Measurements from ENCODE around the gene DPY19L2. TPM values are rescaled to one million over a fixed set of nuclear protein-coding genes. Genes with fewer than 3 reads are reported as not detected.
A peak's percentile ranks its signal among the peaks of the same experiment; 100 is the strongest.
"Not testable (repeated sequence)": the region's sequence is repeated elsewhere in the genome, so short reads cannot be mapped to it uniquely, and the experiment has no call there.

DPY19L2 gene
- total RNA-seq, 1 experiment from 2014 or later = not detected

- POLR2A ChIA-PET = not testable (repeated sequence)
- CTCF ChIA-PET = interaction anchor here (0.6 to 1.6 kb wide), 4 partner anchors 95 to 600 kb away, joined by 3 to 6 read pairs (median 3); no protein-coding TSS in a partner anchor
Measured at GRCh38 chr12:63672550-63672949, 4.3 kb upstream of the DPY19L2 start.

GRCh38 chr12:63669936-63670335 is 1.6 kb upstream of the DPY19L2 start:
- H3K4me3 Mint-ChIP-seq (ENCODE audit: unreplicated experiment); BruUV-seq (replicated peaks); POLR2A ChIA-PET; intact Hi-C loops (cut with micrococcal nuclease); H3K27ac Mint-ChIP-seq (ENCODE audit: low read depth, unreplicated experiment); H3K9me3 Mint-ChIP-seq (ENCODE audit: unreplicated experiment); DNase-seq (ENCODE audit: unreplicated experiment); CTCF ChIA-PET; H3K36me3 Mint-ChIP-seq (ENCODE audit: insufficient read depth, unreplicated experiment); H3K4me1 Mint-ChIP-seq (ENCODE audit: insufficient read depth, unreplicated experiment): not testable (repeated sequence)
- peaks cover 46% of the 10 kb centered on the region for H3K27me3 Mint-ChIP-seq (ENCODE audit: insufficient read depth, unreplicated experiment)

More at GRCh38 chr12:63672550-63672949, 4.3 kb upstream of the DPY19L2 start:
- H3K4me1 Mint-ChIP-seq (ENCODE audit: insufficient read depth, unreplicated experiment); DNase-seq (ENCODE audit: unreplicated experiment); intact Hi-C loops (cut with micrococcal nuclease); H3K27ac Mint-ChIP-seq (ENCODE audit: low read depth, unreplicated experiment); BruUV-seq (replicated peaks); H3K4me3 Mint-ChIP-seq (ENCODE audit: unreplicated experiment); H3K36me3 Mint-ChIP-seq (ENCODE audit: insufficient read depth, unreplicated experiment); H3K9me3 Mint-ChIP-seq (ENCODE audit: unreplicated experiment): not testable (repeated sequence)
- peaks cover 37% of the 10 kb centered on the region for H3K27me3 Mint-ChIP-seq (ENCODE audit: insufficient read depth, unreplicated experiment)
- TF ChIP-seq CTCF (IDR thresholded peaks at IDR 0.05; ENCODE audit: unreplicated experiment) = peak; percentile 16

GRCh38 chr12:63669427-63669826 is 1.1 kb upstream of the DPY19L2 start:
- POLR2A ChIA-PET; H3K9me3 Mint-ChIP-seq (ENCODE audit: unreplicated experiment): not testable (repeated sequence)

GRCh38 chr12:63668800-63669365 is 590 bp upstream of the DPY19L2 start:
- DNase-seq (ENCODE audit: unreplicated experiment); H3K27ac Mint-ChIP-seq (ENCODE audit: low read depth, unreplicated experiment); POLR2A ChIA-PET; BruUV-seq (replicated peaks); intact Hi-C loops (cut with micrococcal nuclease); H3K4me1 Mint-ChIP-seq (ENCODE audit: insufficient read depth, unreplicated experiment); H3K36me3 Mint-ChIP-seq (ENCODE audit: insufficient read depth, unreplicated experiment); H3K9me3 Mint-ChIP-seq (ENCODE audit: unreplicated experiment); H3K4me3 Mint-ChIP-seq (ENCODE audit: unreplicated experiment): not testable (repeated sequence)
- peaks cover 56% of the 10 kb centered on the region for H3K27me3 Mint-ChIP-seq (ENCODE audit: insufficient read depth, unreplicated experiment)
- CTCF ChIA-PET = interaction anchor here (0.7 kb wide), 1 partner anchor 572 kb away, joined by 3 read pairs; no protein-coding TSS in a partner anchor

More at GRCh38 chr12:63669427-63669826, 1.1 kb upstream of the DPY19L2 start:
- H3K27ac Mint-ChIP-seq (ENCODE audit: low read depth, unreplicated experiment); H3K4me3 Mint-ChIP-seq (ENCODE audit: unreplicated experiment); H3K36me3 Mint-ChIP-seq (ENCODE audit: insufficient read depth, unreplicated experiment); H3K4me1 Mint-ChIP-seq (ENCODE audit: insufficient read depth, unreplicated experiment); BruUV-seq (replicated peaks); intact Hi-C loops (cut with micrococcal nuclease); DNase-seq (ENCODE audit: unreplicated experiment): not testable (repeated sequence)
- H3K27me3 Mint-ChIP-seq (ENCODE audit: insufficient read depth, unreplicated experiment) = peaks cover 50% of the 10 kb centered on the region
- CTCF ChIA-PET = interaction anchor here (0.7 kb wide), 1 partner anchor 572 kb away, joined by 3 read pairs; no protein-coding TSS in a partner anchor

GRCh38 chr12:63663005-63663404 is 5.3 kb downstream of the DPY19L2 start:
- H3K4me3 Mint-ChIP-seq (ENCODE audit: unreplicated experiment); intact Hi-C loops (cut with micrococcal nuclease); DNase-seq (ENCODE audit: unreplicated experiment); POLR2A ChIA-PET; H3K9me3 Mint-ChIP-seq (ENCODE audit: unreplicated experiment); BruUV-seq (replicated peaks); H3K36me3 Mint-ChIP-seq (ENCODE audit: insufficient read depth, unreplicated experiment); H3K4me1 Mint-ChIP-seq (ENCODE audit: insufficient read depth, unreplicated experiment); H3K27ac Mint-ChIP-seq (ENCODE audit: low read depth, unreplicated experiment); CTCF ChIA-PET: not testable (repeated sequence)
- H3K27me3 Mint-ChIP-seq (ENCODE audit: insufficient read depth, unreplicated experiment) = peaks cover 69% of the 10 kb centered on the region

- H3K27ac Mint-ChIP-seq (ENCODE audit: low read depth, unreplicated experiment); POLR2A ChIA-PET; DNase-seq (ENCODE audit: unreplicated experiment); H3K9me3 Mint-ChIP-seq (ENCODE audit: unreplicated experiment); BruUV-seq (replicated peaks); intact Hi-C loops (cut with micrococcal nuclease); H3K36me3 Mint-ChIP-seq (ENCODE audit: insufficient read depth, unreplicated experiment); H3K4me3 Mint-ChIP-seq (ENCODE audit: unreplicated experiment); H3K4me1 Mint-ChIP-seq (ENCODE audit: insufficient read depth, unreplicated experiment): not testable (repeated sequence)
- CTCF ChIA-PET = interaction anchor here (0.7 kb wide), 1 partner anchor 507 kb away, joined by 3 read pairs; no protein-coding TSS in a partner anchor
- H3K27me3 Mint-ChIP-seq (ENCODE audit: insufficient read depth, unreplicated experiment) = peaks cover 81% of the 10 kb centered on the region
Measured at GRCh38 chr12:63658501-63658900, 9.8 kb downstream of the DPY19L2 start.

- H3K27ac Mint-ChIP-seq (ENCODE audit: low read depth, unreplicated experiment); intact Hi-C loops (cut with micrococcal nuclease); DNase-seq (ENCODE audit: unreplicated experiment); H3K9me3 Mint-ChIP-seq (ENCODE audit: unreplicated experiment); H3K36me3 Mint-ChIP-seq (ENCODE audit: insufficient read depth, unreplicated experiment); POLR2A ChIA-PET; CTCF ChIA-PET; H3K4me1 Mint-ChIP-seq (ENCODE audit: insufficient read depth, unreplicated experiment); H3K4me3 Mint-ChIP-seq (ENCODE audit: unreplicated experiment); BruUV-seq (replicated peaks): not testable (repeated sequence)
- H3K27me3 Mint-ChIP-seq (ENCODE audit: insufficient read depth, unreplicated experiment) = peaks cover 93% of the 10 kb centered on the region
Measured at GRCh38 chr12:63656407-63656806, 11.9 kb downstream of the DPY19L2 start.

GRCh38 chr12:63655543-63656257 is 12.6 kb downstream of the DPY19L2 start:
- H3K9me3 Mint-ChIP-seq (ENCODE audit: unreplicated experiment); H3K36me3 Mint-ChIP-seq (ENCODE audit: insufficient read depth, unreplicated experiment); BruUV-seq (replicated peaks); H3K4me3 Mint-ChIP-seq (ENCODE audit: unreplicated experiment); intact Hi-C loops (cut with micrococcal nuclease); DNase-seq (ENCODE audit: unreplicated experiment); H3K27ac Mint-ChIP-seq (ENCODE audit: low read depth, unreplicated experiment); H3K4me1 Mint-ChIP-seq (ENCODE audit: insufficient read depth, unreplicated experiment); CTCF ChIA-PET; POLR2A ChIA-PET: not testable (repeated sequence)
- peaks cover 86% of the 10 kb centered on the region for H3K27me3 Mint-ChIP-seq (ENCODE audit: insufficient read depth, unreplicated experiment)

All from MCF 10A (cell line).